H1 (cell line): ENCODE measurements around the gene LCNL1. TPM values are rescaled to one million over a fixed set of nuclear protein-coding genes. Genes with fewer than 3 reads are reported as not detected.
A peak's percentile ranks its signal among the peaks of the same experiment; 100 is the strongest.

Source experiments
- CTCF ChIA-PET: fragments of 300-600 bp; sonication (Branson Sonifier 250); formaldehyde crosslinking; loops from one replicate; lab custom pipeline; 2021; ENCODE audit not compliant: partially characterized antibody; lab: Charles Lee
- POLR2A ChIA-PET: fragments of 300-600 bp; sonication (Branson Sonifier 250); formaldehyde crosslinking; loops from one replicate; lab custom pipeline; 2021; ENCODE audit warnings: inconsistent platforms; ENCODE audit not compliant: partially characterized antibody; lab: Charles Lee
- DNase-seq, 2 experiments: peaks; one replicate each; pipeline versions ENCODE4 v3.0.0 to v3.0.0-alpha.2; 2010 to 2022; ENCODE audit warnings: low spot score in 2 of 2, low read depth in 1 of 2, mixed read lengths in 1 of 2
- FAIRE-seq: peaks from 2 replicates; lab custom pipeline; 2011; peaks lifted over from hg19 to GRCh38; lab: Jason Lieb, UNC
- H2AFZ ChIP-seq: 2 replicates; pipeline ENCODE4 v1.8.1; 2012; ENCODE audit warnings: low read length, inconsistent platforms
- H2AK5ac ChIP-seq: 2 replicates; pipeline ENCODE4 v1.6.1; 2013; ENCODE audit warnings: low read depth, low read length
- H2BK120ac ChIP-seq: replicated peaks from 2 replicates; pipeline ENCODE3; 2013; ENCODE audit warnings: low read depth, low read length, inconsistent platforms
- H2BK12ac ChIP-seq: 2 replicates; pipeline ENCODE4 v1.6.1; 2013; ENCODE audit warnings: low read depth, low read length
- H2BK15ac ChIP-seq: 2 replicates; pipeline ENCODE4 v1.6.1; 2013; ENCODE audit warnings: low read length
- H2BK20ac ChIP-seq: 2 replicates; pipeline ENCODE4 v1.6.1; 2013; ENCODE audit warnings: low read length
- H2BK5ac ChIP-seq: 2 replicates; pipeline ENCODE4 v1.6.1; 2013; ENCODE audit warnings: low read depth, low read length
- H3K14ac ChIP-seq: 2 replicates; pipeline ENCODE4 v1.6.1; 2013; ENCODE audit warnings: inconsistent platforms; ENCODE audit not compliant: insufficient read length
- H3K18ac ChIP-seq: 2 replicates; pipeline ENCODE4 v1.6.1; 2013; ENCODE audit warnings: low read length; ENCODE audit errors: extremely low read depth
- H3K23ac ChIP-seq: 2 replicates; pipeline ENCODE4 v1.6.1; 2013; ENCODE audit warnings: inconsistent platforms; ENCODE audit not compliant: insufficient read length
- H3K23me2 ChIP-seq: 2 replicates; pipeline ENCODE4 v1.6.1; 2013; ENCODE audit warnings: low read depth, low read length
- H3K27ac ChIP-seq: 2 replicates; pipeline ENCODE4 v1.6.1; 2011; ENCODE audit warnings: low read depth, low read length, inconsistent platforms
- H3K27me3 ChIP-seq, 4 experiments: replicated peaks in 1 of 4; 1 replicate in 1 of 4; 2 replicates in 3 of 4; pipeline versions ENCODE4 v1.6.1 to v1.8.1; 2011 to 2013; ENCODE audit warnings: low read length in 3 of 4, mild to moderate bottlenecking in 3 of 4, inconsistent platforms in 2 of 4, mixed read lengths in 2 of 4, moderate library complexity in 1 of 4; ENCODE audit not compliant: control insufficient read depth in 3 of 4, insufficient read depth in 3 of 4; ENCODE audit errors: extremely low read depth in 1 of 4
- H3K36me3 ChIP-seq, 4 experiments: 2 replicates each; pipeline versions ENCODE4 v1.6.1 to v1.8.1; 2011 to 2013; ENCODE audit warnings: mild to moderate bottlenecking in 4 of 4, low read length in 3 of 4, moderate library complexity in 2 of 4, control low read depth in 1 of 4, inconsistent platforms in 1 of 4; ENCODE audit not compliant: insufficient read depth in 4 of 4, control insufficient read depth in 2 of 4
- H3K4ac ChIP-seq: replicated peaks from 2 replicates; pipeline ENCODE3; 2013; ENCODE audit warnings: low read length, low read depth, mixed read lengths, inconsistent platforms; ENCODE audit not compliant: insufficient read length
- H3K4me1 ChIP-seq, 4 experiments: replicated peaks in 1 of 4; 1 replicate in 1 of 4; 2 replicates in 3 of 4; pipeline versions ENCODE4 v1.6.1 to v1.8.1; 2011 to 2013; ENCODE audit warnings: low read length in 3 of 4, inconsistent platforms in 2 of 4, mixed read lengths in 1 of 4; ENCODE audit not compliant: insufficient read depth in 4 of 4, control insufficient read depth in 3 of 4
- H3K4me2 ChIP-seq, 2 experiments: 2 replicates each; pipeline versions ENCODE4 v1.6.1 to v1.8.1; 2011 to 2013; ENCODE audit warnings: low read depth in 2 of 2, low read length in 2 of 2, control low read depth in 1 of 2, inconsistent platforms in 1 of 2, mild to moderate bottlenecking in 1 of 2; ENCODE audit not compliant: insufficient read depth in 1 of 2
- H3K4me3 ChIP-seq, 4 experiments: fragments of 200-600, 300-600 bp in 1 of 4; sonication (generic), shearing (Covaris generic), sonication (Bioruptor Twin) in 1 of 4; 2 replicates each; pipeline versions ENCODE4 v1.5.1 to v1.8.1; 2011 to 2016; ENCODE audit warnings: low read length in 4 of 4, low read depth in 3 of 4, control low read depth in 2 of 4, inconsistent platforms in 2 of 4, mild to moderate bottlenecking in 2 of 4, mixed read lengths in 1 of 4, moderate library complexity in 1 of 4; ENCODE audit not compliant: insufficient read depth in 2 of 4; ENCODE audit errors: extremely low read depth in 1 of 4
- H3K56ac ChIP-seq: replicated peaks from 2 replicates; pipeline ENCODE3; 2013; ENCODE audit warnings: low read depth, mild to moderate bottlenecking, mixed read lengths, low read length, inconsistent platforms; ENCODE audit not compliant: insufficient read length
- H3K79me1 ChIP-seq: 2 replicates; pipeline ENCODE4 v1.6.1; 2013; ENCODE audit warnings: low read depth, low read length, control low read depth
- H3K79me2 ChIP-seq, 2 experiments: 2 replicates each; pipeline versions ENCODE4 v1.6.1 to v1.8.1; 2012 to 2013; ENCODE audit warnings: low read length in 2 of 2, mild to moderate bottlenecking in 2 of 2, inconsistent platforms in 1 of 2; ENCODE audit not compliant: insufficient read depth in 2 of 2, control insufficient read depth in 1 of 2
- H3K9ac ChIP-seq, 4 experiments: replicated peaks in 1 of 4; 1 replicate in 1 of 4; 2 replicates in 3 of 4; pipeline versions ENCODE4 v1.6.1 to v1.8.1; 2011 to 2013; ENCODE audit warnings: low read depth in 3 of 4, low read length in 3 of 4, control low read depth in 2 of 4, mild to moderate bottlenecking in 2 of 4, moderate library complexity in 2 of 4, inconsistent platforms in 1 of 4; ENCODE audit errors: extremely low read depth in 1 of 4
- H3K9me3 ChIP-seq, 2 experiments: 2 replicates each; pipeline versions ENCODE4 v1.6.1 to v1.8.1; 2012 to 2013; ENCODE audit warnings: mild to moderate bottlenecking in 2 of 2, moderate library complexity in 2 of 2, control low read depth in 1 of 2, inconsistent platforms in 1 of 2, low read depth in 1 of 2, low read length in 1 of 2, mixed read lengths in 1 of 2; ENCODE audit not compliant: insufficient read depth in 2 of 2
- H4K20me1 ChIP-seq, 2 experiments: replicated peaks in 1 of 2; 2 replicates each; pipeline versions ENCODE3 to v1.8.1; 2011 to 2013; ENCODE audit warnings: inconsistent platforms in 2 of 2, low read length in 2 of 2, mild to moderate bottlenecking in 1 of 2; ENCODE audit not compliant: insufficient read depth in 2 of 2, control insufficient read depth in 1 of 2
- H4K5ac ChIP-seq: 2 replicates; pipeline ENCODE4 v1.6.1; 2013; ENCODE audit warnings: low read length, low read depth, mixed read lengths, inconsistent platforms; ENCODE audit not compliant: insufficient read length
- H4K8ac ChIP-seq: 2 replicates; pipeline ENCODE4 v1.8.0; 2013; ENCODE audit warnings: mild to moderate bottlenecking, moderate library complexity, low read length, inconsistent platforms; ENCODE audit not compliant: insufficient read depth; ENCODE audit errors: extremely low read depth
- H4K91ac ChIP-seq: replicated peaks from 2 replicates; pipeline ENCODE3; 2013; ENCODE audit warnings: low read length, mixed read lengths, inconsistent platforms; ENCODE audit not compliant: insufficient read length
- CHD1 ChIP-seq: IDR thresholded peaks from 2 replicates; pipeline ENCODE4 v1.6.1; 2012; ENCODE audit warnings: low read depth, low read length, improper control_type of control experiment
- GTF2F1 ChIP-seq: IDR thresholded peaks from 2 replicates; pipeline ENCODE4 v1.6.1; 2012; ENCODE audit warnings: low read depth, low read length, improper control_type of control experiment, borderline replicate concordance
- HDAC2 ChIP-seq, 2 experiments: fragments of 300-600 bp in 1 of 2; sonication (generic) in 1 of 2; IDR thresholded peaks; 2 replicates each; pipeline ENCODE4 v1.6.1; 2011 to 2012; ENCODE audit warnings: low read depth in 2 of 2, low read length in 2 of 2, mild to moderate bottlenecking in 2 of 2, moderate library complexity in 2 of 2, borderline replicate concordance in 1 of 2, inconsistent platforms in 1 of 2
- SIN3A ChIP-seq, 2 experiments: IDR thresholded peaks in 1 of 2; conservative IDR thresholded peaks in 1 of 2; 2 replicates each; pipeline ENCODE4 v1.6.1; 2011 to 2012; ENCODE audit warnings: low read length in 2 of 2, improper control_type of control experiment in 1 of 2, low read depth in 1 of 2, mild to moderate bottlenecking in 1 of 2
- TCF12 ChIP-seq: IDR thresholded peaks from 2 replicates; pipeline ENCODE4 v1.6.1; 2011; ENCODE audit warnings: low read depth, mild to moderate bottlenecking, low read length
- WGBS, 2 experiments: shearing (Covaris generic) in 1 of 2; methylation state at CpG; one replicate each; pipeline versions ENCODE4 v1.1.6 to v1.1.7; 2013 to 2015; ENCODE audit warnings: low lambda C conversion rate in 2 of 2, mixed read lengths in 2 of 2, inconsistent platforms in 1 of 2, low coverage in 1 of 2, missing lambda C conversion rate in 1 of 2; ENCODE audit not compliant: insufficient replicate concordance in 2 of 2, insufficient coverage in 1 of 2, insufficient read length in 1 of 2; ENCODE audit errors: extremely low coverage in 1 of 2, missing lambda C conversion rate in 1 of 2; 5-methylcytosine and 5-hydroxymethylcytosine counted together
- polyA plus RNA-seq, 7 experiments: library from polyadenylated mRNA; depleted of rRNA in 3 of 7; stranded (reverse) in 5 of 7; unstranded in 2 of 7; fragments of >200 nt in 5 of 7; fragments of 200-250 nt in 2 of 7; gene quantifications; 1 replicate in 5 of 7; 2 replicates in 1 of 7; 4 replicates in 1 of 7; pipeline versions ENCODE4 v1.2.1 to v1.2.3, GENCODE V29; 2011 to 2013; ENCODE audit warnings: missing spikeins in 2 of 7, mixed read lengths in 2 of 7
- total RNA-seq: library from RNA; stranded (reverse); fragmentation: NEBNext Ultra II Directional; extraction: Animal tissue kit (Norgen Biotek cat#: 25700); gene quantifications from 2 replicates; pipeline ENCODE4 v1.2.1, GENCODE V29; 2021
- TF ChIP-seq, protein P1 (sequence below): IDR thresholded peaks from 2 replicates; pipeline ENCODE4 v1.6.1; 2012; ENCODE audit warnings: inconsistent platforms

The LCNL1 gene
- total and polyA plus RNA-seq, 2 of the 8 experiments (the other 6 are each of a cell fraction or from before 2014, with no cell fraction given) = 0.11 TPM; not detected in 1

DNA sequence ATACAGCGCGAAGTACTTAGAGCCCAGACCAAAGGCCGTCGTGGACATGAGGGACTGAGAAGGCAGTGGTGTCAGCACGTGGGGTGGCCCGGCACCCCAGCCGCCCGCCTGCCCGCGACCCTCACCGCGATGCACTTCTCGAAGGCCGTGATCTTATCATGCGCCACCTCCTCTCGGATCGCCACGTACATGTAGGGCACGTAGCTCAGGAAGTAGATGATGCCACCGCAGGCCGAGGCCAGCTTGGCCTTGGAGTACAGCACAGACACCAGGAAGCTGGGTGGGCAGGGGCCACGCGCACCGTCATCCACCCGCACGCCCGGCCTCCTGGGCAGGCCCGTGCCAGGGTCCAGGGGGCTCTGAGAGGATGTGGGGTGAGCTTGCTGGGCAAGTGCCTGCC, 34.3 kb downstream of the LCNL1 start:
- H2AFZ ChIP-seq = no peak overlapping the region
- no peak overlapping the region for H4K5ac ChIP-seq
- no peak overlapping the region for H3K4me2 ChIP-seq
- H3K79me1 ChIP-seq = no peaks in the 10 kb centered on the region
- H3K23ac ChIP-seq = no peak overlapping the region
- H3K27me3 ChIP-seq = no peaks in the 10 kb centered on the region; a peak in 1 of 7 replicates
- H4K91ac ChIP-seq = no peak overlapping the region
- WGBS, 2 experiments = 94% methylated on average over 24 of the region's 28 CpGs; no CpG with 5 or more reads in 1 of the 2 experiments
- DNase-seq (no peak), FAIRE-seq (no peak)
- H3K56ac ChIP-seq = no peak overlapping the region
- H2BK5ac ChIP-seq = no peak overlapping the region
- H3K9ac ChIP-seq = no peak overlapping the region
- peaks cover 0 to 13% (median 0%) of the 10 kb centered on the region in 4 experiments; a peak in 1 of 8 replicates for H3K36me3 ChIP-seq
- no peak overlapping the region for H2BK15ac ChIP-seq
- H3K4me3 ChIP-seq = no peak overlapping the region
- no peak overlapping the region for H2BK120ac ChIP-seq
- no peaks in the 10 kb centered on the region; the same call in 1 of the 2 replicates for H3K23me2 ChIP-seq
- H4K20me1 ChIP-seq = peaks cover 0 to 5% of the 10 kb centered on the region in 2 experiments
- no peaks in the 10 kb centered on the region for H3K79me2 ChIP-seq
- H4K8ac ChIP-seq = no peak overlapping the region
- no peak overlapping the region for H3K18ac ChIP-seq
- H2AK5ac ChIP-seq = no peak overlapping the region
- no peak overlapping the region for H2BK20ac ChIP-seq
- H3K4me1 ChIP-seq = peaks cover 0 to 7% (median under 1%) of the 10 kb centered on the region in 4 experiments; a peak in 2 of 7 replicates
- H3K14ac ChIP-seq = no peak overlapping the region
- peaks cover 0 to 27% of the 10 kb centered on the region in 2 experiments; a peak in 2 of 4 replicates for H3K9me3 ChIP-seq
- ChIA-PET POLR2A (no interaction called here), CTCF (interaction anchor here (0.8 to 7.2 kb wide), 6 partner anchors 13 to 69 kb away, joined by 3 to 54 read pairs (median 4); partner anchors contain the start of genes ABCA2 and FUT7)
- H2BK12ac ChIP-seq = 0 out of 2 replicates have a peak overlapping the region, but pooled peaks have one; percentile 14
- no peak overlapping the region for H3K4ac ChIP-seq
- H3K27ac ChIP-seq = no peak overlapping the region
- TF ChIP-seq SIN3A (conservative IDR thresholded peaks at IDR 0.05 in 1 of 2, IDR thresholded peaks at IDR 0.05 in 1 of 2; ENCODE audit: low read depth in 1 of 2, low read length in 2 of 2) (no peak), TCF12 (no peak), GTF2F1 (no peak), HDAC2 (IDR thresholded peaks at IDR 0.05; ENCODE audit: borderline replicate concordance in 1 of 2, low read depth in 2 of 2, low read length in 2 of 2) (no peak), CHD1 (no peak)
- TF ChIP-seq, protein P1, sequence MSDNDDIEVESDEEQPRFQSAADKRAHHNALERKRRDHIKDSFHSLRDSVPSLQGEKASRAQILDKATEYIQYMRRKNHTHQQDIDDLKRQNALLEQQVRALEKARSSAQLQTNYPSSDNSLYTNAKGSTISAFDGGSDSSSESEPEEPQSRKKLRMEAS = no peak
